Measurements from ENCODE around the gene ARHGAP31.

ARHGAP31 gene

DNA sequence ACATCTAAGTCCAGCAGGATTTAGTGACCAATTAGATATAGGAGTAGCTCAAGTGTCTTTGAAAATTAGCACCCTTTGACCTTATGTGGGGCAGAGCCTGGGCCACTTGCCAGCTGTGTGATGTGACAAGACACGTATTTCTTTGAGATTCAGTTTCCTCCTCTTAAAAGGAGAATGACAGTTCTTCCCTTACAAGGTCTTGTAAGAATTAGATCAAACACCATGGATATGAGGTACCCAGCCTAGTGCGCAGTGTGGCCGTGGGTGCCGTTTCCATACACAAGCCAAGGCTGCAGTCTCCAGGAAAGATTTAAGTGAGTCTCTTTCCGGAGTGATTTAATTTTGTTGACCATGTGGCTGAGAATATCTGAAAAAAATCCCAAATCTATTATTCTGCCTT is 46.3 kb downstream of the ARHGAP31 start:
- H3K36me3 ChIP-seq (replicated peaks): peaks cover 5% of the 10 kb centered on the region
- in situ Hi-C loops (cut with HindIII; ENCODE audit: low pct_ligation_motif_present, low sequenced_read_pairs): no loop called here
- TF ChIP-seq, protein P1, sequence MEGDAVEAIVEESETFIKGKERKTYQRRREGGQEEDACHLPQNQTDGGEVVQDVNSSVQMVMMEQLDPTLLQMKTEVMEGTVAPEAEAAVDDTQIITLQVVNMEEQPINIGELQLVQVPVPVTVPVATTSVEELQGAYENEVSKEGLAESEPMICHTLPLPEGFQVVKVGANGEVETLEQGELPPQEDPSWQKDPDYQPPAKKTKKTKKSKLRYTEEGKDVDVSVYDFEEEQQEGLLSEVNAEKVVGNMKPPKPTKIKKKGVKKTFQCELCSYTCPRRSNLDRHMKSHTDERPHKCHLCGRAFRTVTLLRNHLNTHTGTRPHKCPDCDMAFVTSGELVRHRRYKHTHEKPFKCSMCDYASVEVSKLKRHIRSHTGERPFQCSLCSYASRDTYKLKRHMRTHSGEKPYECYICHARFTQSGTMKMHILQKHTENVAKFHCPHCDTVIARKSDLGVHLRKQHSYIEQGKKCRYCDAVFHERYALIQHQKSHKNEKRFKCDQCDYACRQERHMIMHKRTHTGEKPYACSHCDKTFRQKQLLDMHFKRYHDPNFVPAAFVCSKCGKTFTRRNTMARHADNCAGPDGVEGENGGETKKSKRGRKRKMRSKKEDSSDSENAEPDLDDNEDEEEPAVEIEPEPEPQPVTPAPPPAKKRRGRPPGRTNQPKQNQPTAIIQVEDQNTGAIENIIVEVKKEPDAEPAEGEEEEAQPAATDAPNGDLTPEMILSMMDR (IDR thresholded peaks at IDR 0.05; ENCODE audit: low read depth, low read length, missing control alignments): no peak
- no peak for DNase-seq
- no peak overlapping the region for H3K4me3 ChIP-seq (ENCODE audit: low read depth, low read length)
- no peaks in the 10 kb centered on the region for H3K27me3 ChIP-seq (replicated peaks)
- no peak overlapping the region for H3K27ac ChIP-seq

DNA sequence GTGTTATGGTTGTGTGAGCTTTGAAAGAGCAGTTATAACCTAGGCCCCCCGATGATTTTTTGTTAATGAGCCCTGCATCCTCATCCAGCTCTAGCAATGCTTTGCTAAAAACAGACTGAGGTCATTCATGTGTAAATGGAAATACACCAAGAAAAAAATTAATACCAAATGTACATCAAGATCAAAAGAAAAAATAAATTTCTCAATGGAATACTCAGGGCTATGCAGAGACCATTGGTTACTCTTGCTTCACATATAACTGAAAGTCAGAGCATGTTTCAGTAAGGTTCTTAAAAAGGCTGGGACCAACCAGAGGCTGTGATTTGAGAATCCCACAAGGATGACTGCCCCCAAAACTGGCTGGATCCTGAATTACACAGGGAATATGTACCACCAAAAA is 48.0 kb downstream of the ARHGAP31 start:
- peaks cover 2% of the 10 kb centered on the region for H3K36me3 ChIP-seq (replicated peaks)
- no peaks in the 10 kb centered on the region for H3K27me3 ChIP-seq (replicated peaks)
- TF ChIP-seq, protein P1 (IDR thresholded peaks at IDR 0.05; ENCODE audit: low read depth, low read length, missing control alignments): no peak
- in situ Hi-C loops (cut with HindIII; ENCODE audit: low pct_ligation_motif_present, low sequenced_read_pairs): no loop called here
- no peak overlapping the region for H3K27ac ChIP-seq
- H3K4me3 ChIP-seq (ENCODE audit: low read depth, low read length): no peak overlapping the region
- DNase-seq: no peak

DNA sequence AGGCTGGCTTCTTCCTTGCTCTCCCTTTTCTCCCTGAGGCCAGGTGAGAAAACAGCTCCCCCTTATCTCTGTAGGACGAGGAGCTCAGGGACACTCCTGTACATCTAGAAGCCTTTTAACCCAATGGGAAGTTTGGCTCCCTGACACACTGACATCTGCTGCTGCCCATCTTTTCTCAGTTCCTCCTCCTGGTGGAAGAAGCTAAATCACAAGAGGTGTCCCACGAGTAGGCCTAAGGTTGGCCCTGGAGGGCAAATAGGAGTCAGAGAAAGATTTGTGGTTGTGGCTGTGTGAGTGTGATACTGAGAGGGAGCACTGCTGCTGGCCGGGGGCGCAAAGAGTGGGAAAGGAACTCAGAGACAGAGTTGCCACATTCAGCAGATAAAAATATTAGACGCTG is 49.5 kb downstream of the ARHGAP31 start:
- Histone ChIP-seq H3K27ac (no peak overlapping the region), H3K4me3 (ENCODE audit: low read depth, low read length) (no peak overlapping the region), H3K36me3 (replicated peaks) (no peaks in the 10 kb centered on the region), H3K27me3 (replicated peaks) (no peaks in the 10 kb centered on the region)
- no peak for DNase-seq
- TF ChIP-seq, protein P1 (IDR thresholded peaks at IDR 0.05; ENCODE audit: low read depth, low read length, missing control alignments): no peak
- in situ Hi-C loops (cut with HindIII; ENCODE audit: low pct_ligation_motif_present, low sequenced_read_pairs): no loop called here

DNA sequence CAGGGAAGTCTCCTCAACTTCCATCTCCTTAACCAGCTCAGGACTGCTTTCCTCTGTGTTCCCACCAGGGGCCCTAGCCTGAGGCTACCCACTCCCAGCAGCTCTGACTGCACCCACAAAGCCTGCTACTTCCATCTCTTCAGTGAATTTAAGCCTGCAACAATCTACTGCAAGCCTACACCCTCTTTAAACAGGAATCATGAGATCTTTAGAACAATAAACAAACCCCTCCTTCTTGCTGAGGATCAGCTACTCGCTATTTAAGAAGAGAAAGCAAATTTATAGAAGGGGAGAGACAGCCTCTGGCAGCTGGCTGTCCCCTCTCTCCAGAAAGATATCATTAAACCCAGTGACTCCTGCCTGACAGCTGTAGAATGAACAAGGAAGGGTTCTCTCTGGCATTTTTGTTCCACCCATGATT is 51.9 kb downstream of the ARHGAP31 start:
- no peaks in the 10 kb centered on the region for H3K36me3 ChIP-seq (replicated peaks)
- TF ChIP-seq, protein P1 (IDR thresholded peaks at IDR 0.05; ENCODE audit: low read depth, low read length, missing control alignments): no peak
- no peak overlapping the region for H3K27ac ChIP-seq
- H3K27me3 ChIP-seq (replicated peaks): no peaks in the 10 kb centered on the region
- in situ Hi-C loops (cut with HindIII; ENCODE audit: low pct_ligation_motif_present, low sequenced_read_pairs): no loop called here
- no peak for DNase-seq
- H3K4me3 ChIP-seq (ENCODE audit: low read depth, low read length): no peak overlapping the region

DNA sequence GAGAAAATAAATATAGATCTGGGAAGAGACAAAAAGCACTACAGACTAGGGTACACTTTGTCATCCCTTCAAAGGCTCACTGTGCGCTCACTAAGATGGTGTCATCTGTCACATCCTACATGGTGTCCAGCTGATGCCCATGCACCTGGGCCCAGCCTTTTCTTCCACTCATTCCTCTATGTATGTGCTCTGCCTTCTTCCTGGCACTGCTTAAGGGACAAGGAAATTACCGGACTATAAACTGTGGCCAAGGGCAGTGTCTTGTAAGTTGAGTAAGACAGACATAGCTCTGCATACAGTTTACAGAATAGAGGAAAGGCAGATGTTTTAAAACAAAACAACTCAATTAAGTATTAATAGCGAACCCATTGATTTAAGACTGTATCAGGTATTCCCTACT is 52.9 kb downstream of the ARHGAP31 start:
- Histone ChIP-seq H3K36me3 (replicated peaks) (no peaks in the 10 kb centered on the region), H3K4me3 (ENCODE audit: low read depth, low read length) (no peak overlapping the region), H3K27ac (no peak overlapping the region), H3K27me3 (replicated peaks) (no peaks in the 10 kb centered on the region)
- in situ Hi-C loops (cut with HindIII; ENCODE audit: low pct_ligation_motif_present, low sequenced_read_pairs): no loop called here
- DNase-seq: no peak
- TF ChIP-seq, protein P1 (IDR thresholded peaks at IDR 0.05; ENCODE audit: low read depth, low read length, missing control alignments): no peak

DNA sequence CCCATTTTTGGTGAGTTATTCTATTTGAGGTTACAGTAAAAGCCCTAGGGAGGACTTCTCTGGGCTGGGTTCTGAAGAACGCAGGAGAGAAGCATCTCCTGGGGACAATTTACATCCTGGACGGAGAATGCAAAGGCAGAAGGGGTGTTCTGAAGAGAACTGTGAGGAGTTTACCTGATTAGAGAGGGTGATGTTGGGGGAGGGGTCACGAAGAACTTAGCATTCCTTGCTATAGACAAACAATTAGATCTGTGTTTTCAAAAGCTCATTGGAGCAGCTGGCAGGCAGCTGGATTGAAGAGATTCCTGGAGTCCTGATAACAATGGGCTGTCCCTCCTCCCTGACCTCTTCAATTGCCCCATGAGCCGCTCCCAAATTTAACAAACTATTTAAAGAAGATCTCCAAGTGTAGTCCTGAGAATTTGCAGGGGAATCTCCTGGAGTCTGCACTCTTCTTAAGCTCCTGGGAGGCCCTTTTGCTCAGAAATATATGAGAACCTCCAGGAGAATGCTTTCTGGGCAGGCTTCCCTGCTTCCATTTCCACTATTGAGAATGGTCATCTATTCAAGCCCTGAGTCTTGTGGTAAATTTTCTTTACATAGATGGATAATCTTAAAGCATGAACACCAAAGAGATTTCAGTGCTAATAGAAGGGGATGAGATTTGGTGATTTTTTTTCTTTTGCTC is 55.3 kb downstream of the ARHGAP31 start:
- Histone ChIP-seq H3K27me3 (replicated peaks) (no peaks in the 10 kb centered on the region), H3K36me3 (replicated peaks) (no peaks in the 10 kb centered on the region), H3K27ac (no peak overlapping the region), H3K4me3 (ENCODE audit: low read depth, low read length) (no peak overlapping the region)
- DNase-seq: no peak
- TF ChIP-seq, protein P1 (IDR thresholded peaks at IDR 0.05; ENCODE audit: low read depth, low read length, missing control alignments): no peak
- in situ Hi-C loops (cut with HindIII; ENCODE audit: low pct_ligation_motif_present, low sequenced_read_pairs): no loop called here

All from brain microvascular endothelial cell (primary cell).